GM18867 (cell line): Measurements from ENCODE around the gene SCGN.

Experiments used
- ATAC-seq: cut with Tn5 transposase; IDR thresholded peaks from one replicate; pipeline ENCODE4 v1.9.1; 2021; ENCODE audit warnings: mild to moderate bottlenecking, moderate library complexity; ENCODE audit not compliant: unreplicated experiment

The SCGN gene

GRCh38 chr6:25685251-25685650 lies 33.2 kb downstream of the SCGN start:
- ATAC-seq = no peak

GRCh38 chr6:25685896-25686295 lies 33.9 kb downstream of the SCGN start:
- ATAC-seq = no peak

GRCh38 chr6:25686856-25687255 lies 34.8 kb downstream of the SCGN start:
- no peak for ATAC-seq

GRCh38 chr6:25689966-25690365 lies 38.0 kb downstream of the SCGN start:
- no peak for ATAC-seq

- ATAC-seq = no peak
Measured at GRCh38 chr6:25691894-25692293, 39.9 kb downstream of the SCGN start.

- no peak for ATAC-seq
Measured at GRCh38 chr6:25692472-25692871, 40.5 kb downstream of the SCGN start.

GRCh38 chr6:25694366-25694765 lies 42.4 kb downstream of the SCGN start:
- ATAC-seq = no peak

GRCh38 chr6:25695671-25696070 lies 43.7 kb downstream of the SCGN start:
- no peak for ATAC-seq

- no peak for ATAC-seq
Measured at GRCh38 chr6:25697537-25698340, 45.7 kb downstream of the SCGN start.

GRCh38 chr6:25698631-25699030 lies 46.6 kb downstream of the SCGN start:
- no peak for ATAC-seq

GRCh38 chr6:25699649-25700048 lies 47.6 kb downstream of the SCGN start:
- no peak for ATAC-seq

- ATAC-seq = no peak
Measured at GRCh38 chr6:25700761-25701160, 48.7 kb downstream of the SCGN start.

GRCh38 chr6:25701807-25702206 lies 49.8 kb downstream of the SCGN start:
- ATAC-seq = no peak

GRCh38 chr6:25703005-25703404 lies 51.0 kb downstream of the SCGN start:
- no peak for ATAC-seq

GRCh38 chr6:25704001-25704400 lies 52.0 kb downstream of the SCGN start:
- ATAC-seq = no peak

- ATAC-seq = no peak
Measured at GRCh38 chr6:25706314-25707014, 54.4 kb downstream of the SCGN start.

- no peak for ATAC-seq
Measured at GRCh38 chr6:25709761-25710160, 57.7 kb downstream of the SCGN start.

GRCh38 chr6:25710287-25710686 lies 58.3 kb downstream of the SCGN start:
- ATAC-seq = no peak

GRCh38 chr6:25713824-25714223 lies 61.8 kb downstream of the SCGN start:
- ATAC-seq = no peak

GRCh38 chr6:25714765-25715164 lies 62.8 kb downstream of the SCGN start:
- no peak for ATAC-seq

GRCh38 chr6:25715794-25716193 lies 63.8 kb downstream of the SCGN start:
- no peak for ATAC-seq
